MCF 10A (cell line): ENCODE measurements around the gene RPH3AL. TPM values are rescaled to one million over a fixed set of nuclear protein-coding genes. Genes with fewer than 3 reads are reported as not detected.

Experiments
- BruUV-seq: library from RNA; stranded (reverse); fragments of 400-500 nt; replicated peaks from 2 replicates; lab custom pipeline; 2021; lab: Mats Ljungman, UMichigan
- CTCF ChIA-PET: fragments of 300-600 bp; sonication (Branson Sonifier 250); formaldehyde crosslinking; extraction: SDS; loops from one replicate; lab custom pipeline; 2021; ENCODE audit warnings: antibody characterized with exemption, inconsistent platforms; lab: Yijun Ruan, JAX
- POLR2A ChIA-PET: fragments of 300-600, 350-650 bp; sonication (Branson Sonifier 250); formaldehyde crosslinking; extraction: SDS; loops from one replicate; lab custom pipeline; 2020; ENCODE audit warnings: antibody characterized with exemption, inconsistent platforms; lab: Yijun Ruan, JAX
- DNase-seq: peaks from one replicate; pipeline ENCODE4 v3.0.0-alpha.2; 2018; ENCODE audit not compliant: unreplicated experiment
- H3K27ac Mint-ChIP-seq: one replicate; pipeline ENCODE4 v1.8.0; 2022; ENCODE audit warnings: mild to moderate bottlenecking, low read depth, mixed read lengths; ENCODE audit not compliant: unreplicated experiment
- H3K27me3 Mint-ChIP-seq: one replicate; pipeline ENCODE4 v1.8.0; 2022; ENCODE audit warnings: mixed read lengths; ENCODE audit not compliant: insufficient read depth, unreplicated experiment
- H3K36me3 Mint-ChIP-seq: one replicate; pipeline ENCODE4 v1.8.0; 2022; ENCODE audit warnings: mild to moderate bottlenecking, moderate library complexity, mixed read lengths; ENCODE audit not compliant: insufficient read depth, unreplicated experiment
- H3K4me1 Mint-ChIP-seq: one replicate; pipeline ENCODE4 v1.8.0; 2022; ENCODE audit warnings: mixed read lengths; ENCODE audit not compliant: insufficient read depth, unreplicated experiment
- H3K4me3 Mint-ChIP-seq: one replicate; pipeline ENCODE4 v1.8.0; 2022; ENCODE audit warnings: mild to moderate bottlenecking, moderate library complexity, mixed read lengths; ENCODE audit not compliant: unreplicated experiment
- H3K9me3 Mint-ChIP-seq: one replicate; pipeline ENCODE4 v1.8.0; 2022; ENCODE audit warnings: mixed read lengths; ENCODE audit not compliant: unreplicated experiment
- CTCF ChIP-seq: fragments of 200-600 bp; IDR thresholded peaks from one replicate; pipeline ENCODE4 v1.8.0; 2022; ENCODE audit warnings: antibody characterized with exemption, mild to moderate bottlenecking; ENCODE audit not compliant: unreplicated experiment
- intact Hi-C: fragments of 100-400 bp; cut with micrococcal nuclease; formaldehyde crosslinking; loops from 2 replicates; pipeline ENCODE4 v1.14.1; 2022
- total RNA-seq: library from RNA; stranded (reverse); gene quantifications from 2 replicates; pipeline ENCODE4 v1.2.3, GENCODE V29; 2022

The RPH3AL gene
- total RNA-seq, 1 experiment from 2014 or later: 0.89 TPM

- Mint-ChIP-seq H3K36me3 (no peaks in the 10 kb centered on the region), H3K4me1 (peaks cover 22% of the 10 kb centered on the region), H3K27ac (no peak overlapping the region), H3K27me3 (peaks cover 25% of the 10 kb centered on the region), H3K4me3 (no peak overlapping the region), H3K9me3 (peaks cover 12% of the 10 kb centered on the region)
- ChIA-PET POLR2A (no interaction called here), CTCF (no interaction called here)
- BruUV-seq: no TSS peak
- no peak for TF ChIP-seq CTCF
- DNase-seq: no peak
- intact Hi-C loops: no loop called here
Observed at GRCh38 chr17:345992-346785, 6.4 kb downstream of the RPH3AL start.

- Mint-ChIP-seq H3K27ac (no peak overlapping the region), H3K4me3 (no peak overlapping the region), H3K4me1 (peaks cover 16% of the 10 kb centered on the region), H3K27me3 (peaks cover 31% of the 10 kb centered on the region), H3K36me3 (no peaks in the 10 kb centered on the region), H3K9me3 (peaks cover 12% of the 10 kb centered on the region)
- CTCF ChIA-PET: no interaction called here
- POLR2A ChIA-PET: no interaction called here
- no TSS peak for BruUV-seq
- intact Hi-C loops: no loop called here
- no peak for DNase-seq
- no peak for TF ChIP-seq CTCF
Observed at GRCh38 chr17:345261-345660, 7.3 kb downstream of the RPH3AL start.

GRCh38 chr17:343875-344752, 8.5 kb downstream of the RPH3AL start:
- peaks cover 12% of the 10 kb centered on the region for H3K9me3 Mint-ChIP-seq
- H3K36me3 Mint-ChIP-seq: no peaks in the 10 kb centered on the region
- H3K4me1 Mint-ChIP-seq: peaks cover 7% of the 10 kb centered on the region
- no peak overlapping the region for H3K27ac Mint-ChIP-seq
- TF ChIP-seq CTCF: no peak
- DNase-seq: no peak
- intact Hi-C loops: no loop called here
- ChIA-PET CTCF (no interaction called here), POLR2A (no interaction called here)
- peaks cover 31% of the 10 kb centered on the region for H3K27me3 Mint-ChIP-seq
- BruUV-seq: no TSS peak
- H3K4me3 Mint-ChIP-seq: no peak overlapping the region

GRCh38 chr17:343211-343610, 9.4 kb downstream of the RPH3AL start:
- H3K9me3 Mint-ChIP-seq: peaks cover 12% of the 10 kb centered on the region
- no peaks in the 10 kb centered on the region for H3K36me3 Mint-ChIP-seq
- H3K4me1 Mint-ChIP-seq: no peaks in the 10 kb centered on the region
- ChIA-PET CTCF (no interaction called here), POLR2A (no interaction called here)
- H3K4me3 Mint-ChIP-seq: no peak overlapping the region
- BruUV-seq: no TSS peak
- intact Hi-C loops: no loop called here
- DNase-seq: no peak
- H3K27ac Mint-ChIP-seq: no peak overlapping the region
- no peak for TF ChIP-seq CTCF
- H3K27me3 Mint-ChIP-seq: peaks cover 31% of the 10 kb centered on the region
